K562 (cell line): Measurements from ENCODE around the gene ZMYND12. TPM values are rescaled to one million over a fixed set of nuclear protein-coding genes. Genes with fewer than 3 reads are reported as not detected.
A peak's percentile ranks its signal among the peaks of the same experiment; 100 is the strongest.
"Not testable (repeated sequence)": the region's sequence is repeated elsewhere in the genome, so short reads cannot be mapped to it uniquely, and the experiment has no call there.

Source experiments
- ATAC-seq: fragments of 200-7000 bp; cut with Tn5 transposase; 3 replicates; pipeline ENCODE4 v1.9.1; 2020; ENCODE audit warnings: moderate library complexity
- BruUV-seq: library from RNA; stranded (reverse); fragments of 400-500 nt; replicated peaks from 2 replicates; lab custom pipeline; 2021; lab: Mats Ljungman, UMichigan
- CTCF ChIA-PET: fragments of 300-600 bp; formaldehyde crosslinking; extraction: SDS; loops from one replicate; lab custom pipeline; 2021; ENCODE audit warnings: low intra/inter-chr PET ratio; lab: Yijun Ruan, JAX
- POLR2A ChIA-PET: fragments of 300-600, 350-650 bp; sonication (Branson Sonifier 250); formaldehyde crosslinking; extraction: SDS; loops from one replicate; lab custom pipeline; 2021; ENCODE audit warnings: antibody characterized with exemption, inconsistent platforms; lab: Yijun Ruan, JAX
- DNase-seq, 4 experiments: peaks; one replicate each; pipeline versions ENCODE4 v3.0.0 to v3.0.0-alpha.2; 2011 to 2018; ENCODE audit warnings: low spot score in 3 of 4, mixed read lengths in 3 of 4; ENCODE audit errors: extremely low read depth in 1 of 4
- FAIRE-seq: peaks from 2 replicates; lab custom pipeline; 2011; peaks lifted over from hg19 to GRCh38; lab: Jason Lieb, UNC
- H2AFZ ChIP-seq: 2 replicates; pipeline ENCODE4 v1.6.0; 2011; ENCODE audit warnings: low read depth, low read length, control low read depth, inconsistent platforms
- H3K27ac ChIP-seq: fragments of 200-600 bp; 3 replicates; pipeline ENCODE4 v1.8.0; 2011; ENCODE audit warnings: low read depth, mild to moderate bottlenecking, control low read depth, inconsistent platforms, low read length, moderate library complexity, mixed read lengths; ENCODE audit errors: extremely low read depth
- H3K27me3 ChIP-seq, 2 experiments: fragments of 300-600 bp in 1 of 2; 2 replicates in 1 of 2; 3 replicates in 1 of 2; pipeline versions ENCODE4 v1.6.0 to v1.8.0; 2011; ENCODE audit warnings: inconsistent platforms in 2 of 2, low read length in 2 of 2, mild to moderate bottlenecking in 1 of 2, mixed read lengths in 1 of 2, moderate library complexity in 1 of 2; ENCODE audit not compliant: control insufficient read depth in 2 of 2, insufficient read depth in 2 of 2
- H3K36me3 ChIP-seq: fragments of 300-600 bp; 3 replicates; pipeline ENCODE4 v1.8.0; 2011; ENCODE audit warnings: mild to moderate bottlenecking, low read length, inconsistent platforms; ENCODE audit not compliant: control insufficient read depth, insufficient read depth
- H3K4me1 ChIP-seq, 2 experiments: fragments of 200-600 bp in 1 of 2; replicated peaks in 1 of 2; 2 replicates in 1 of 2; 3 replicates in 1 of 2; pipeline versions ENCODE4 v1.5.1 to v1.8.0; 2011; ENCODE audit warnings: inconsistent platforms in 2 of 2, low read length in 2 of 2, mild to moderate bottlenecking in 1 of 2, mixed read lengths in 1 of 2, moderate library complexity in 1 of 2; ENCODE audit not compliant: control insufficient read depth in 2 of 2, insufficient read depth in 2 of 2
- H3K4me2 ChIP-seq: 2 replicates; pipeline ENCODE4 v1.6.1; 2011; ENCODE audit warnings: low read length, control low read depth, inconsistent platforms, mixed read lengths; ENCODE audit not compliant: insufficient read depth
- H3K4me3 ChIP-seq: fragments of 200-600 bp; sonication (generic), shearing (Covaris generic); 2 replicates; pipeline ENCODE4 v1.5.1; 2016; ENCODE audit warnings: control low read depth, inconsistent platforms
- H3K79me2 ChIP-seq: fragments of 200-600 bp; 3 replicates; pipeline ENCODE4 v1.8.0; 2011; ENCODE audit warnings: low read length, inconsistent platforms; ENCODE audit not compliant: control insufficient read depth, insufficient read depth
- H3K9ac ChIP-seq, 2 experiments: 2 replicates each; pipeline versions ENCODE4 v1.6.0 to v1.6.1; 2011; ENCODE audit warnings: low read depth in 2 of 2, low read length in 2 of 2, control low read depth in 1 of 2, inconsistent platforms in 1 of 2, mild to moderate bottlenecking in 1 of 2, mixed read lengths in 1 of 2; ENCODE audit not compliant: insufficient read depth in 1 of 2
- H3K9me1 ChIP-seq: one replicate; pipeline ENCODE4 v1.6.0; 2011; ENCODE audit warnings: inconsistent platforms, mild to moderate bottlenecking, low read length, moderate library complexity; ENCODE audit not compliant: control insufficient read depth, insufficient read depth
- H3K9me3 ChIP-seq: replicated peaks from 2 replicates; pipeline ENCODE4 v1.5.1; 2011; ENCODE audit warnings: low read depth, low read length, inconsistent platforms; ENCODE audit not compliant: control insufficient read depth, insufficient read depth
- H4K20me1 ChIP-seq: replicated peaks from 2 replicates; pipeline ENCODE4 v1.6.1; 2011; ENCODE audit warnings: low read length, inconsistent platforms, mixed read lengths; ENCODE audit not compliant: control insufficient read depth, insufficient read depth
- ZFP36 ChIP-seq: fragments of 150-350 bp; IDR thresholded peaks from 2 replicates; pipeline ENCODE4 v1.6.1; 2018; ENCODE audit warnings: low read length, low read depth; ENCODE audit not compliant: partially characterized antibody
- ZNF274 ChIP-seq: IDR thresholded peaks from 2 replicates; pipeline ENCODE4 v1.6.1; 2011; ENCODE audit warnings: low read depth, mild to moderate bottlenecking, low read length, moderate library complexity, borderline replicate concordance
- WGBS: fragments of 100-300 bp; shearing (Covaris generic); methylation state at CpG from one replicate; pipeline ENCODE4 v1.1.6; 2016; ENCODE audit warnings: low coverage, mixed read lengths; ENCODE audit not compliant: insufficient coverage; ENCODE audit errors: missing lambda C conversion rate; 5-methylcytosine and 5-hydroxymethylcytosine counted together
- in situ Hi-C: fragments of 300-500 bp; cut with MboI; formaldehyde crosslinking; loops from 4 replicates; pipeline ENCODE4 v1.15.0; 2018; ENCODE audit warnings: inconsistent platforms, mixed read lengths
- intact Hi-C: fragments of 100-400 bp; cut with micrococcal nuclease; formaldehyde crosslinking; loops from 2 replicates; pipeline ENCODE4 v1.14.2; 2022
- polyA plus RNA-seq, 8 experiments: library from polyadenylated mRNA; depleted of rRNA in 4 of 8; stranded (reverse) in 5 of 8; unstranded in 3 of 8; fragments of >200 nt; fragmentation: Nextera tagmentation in 2 of 8; fragmentation: Illumina TruSeq in 1 of 8; extraction: Ambion mirVana in 2 of 8; extraction: Trizol in 1 of 8; gene quantifications; 2 replicates each; pipeline versions ENCODE4 v1.2.1 to v1.2.3, GENCODE V29; 2011 to 2014; ENCODE audit warnings: inconsistent platforms in 1 of 8, missing spikeins in 1 of 8
- total RNA-seq, 7 experiments: library from RNA; depleted of rRNA in 6 of 7; stranded (reverse); fragments of >200 nt in 6 of 7; fragmentation: Illumina TruSeq in 2 of 7; extraction: Trizol in 2 of 7; gene quantifications; 2 replicates each; pipeline versions ENCODE4 v1.2.1 to v1.2.3, GENCODE V29; 2011 to 2021; ENCODE audit warnings: low replicate concordance in 1 of 7

ZMYND12 gene
- total and polyA plus RNA-seq, 9 of the 15 experiments (the other 6 are each of a cell fraction or from before 2014, with no cell fraction given): not detected

DNA sequence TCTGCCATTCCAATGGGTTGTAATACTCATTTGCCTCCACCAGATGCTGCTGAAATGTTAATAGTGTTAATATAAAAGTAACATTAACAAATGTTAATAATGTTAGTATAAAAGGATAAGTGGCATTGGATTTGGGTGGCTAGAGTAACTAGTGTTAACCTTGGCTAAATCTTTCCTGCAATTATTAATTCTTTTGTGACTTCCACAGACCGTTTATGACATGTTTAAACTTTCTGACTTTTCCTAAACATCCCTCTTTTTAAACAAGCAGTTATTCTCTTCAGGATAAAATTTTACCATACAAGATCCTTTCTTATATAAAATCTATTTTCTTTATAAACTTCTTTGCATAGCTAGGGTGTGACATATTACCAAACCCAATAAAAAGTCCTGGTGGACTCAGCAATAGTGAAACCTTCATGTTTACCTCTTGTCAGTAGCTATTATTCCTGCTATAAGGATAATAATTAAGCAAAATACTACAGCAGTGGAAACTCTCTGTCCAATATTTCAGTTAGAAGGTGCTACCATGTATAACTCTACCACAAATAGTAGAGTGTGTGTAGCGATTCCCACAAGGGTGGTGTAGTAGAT is 48.8 kb upstream of the ZMYND12 start:
- TF ChIP-seq ZNF274: no peak
- peak; percentile 41 for TF ChIP-seq ZFP36

DNA sequence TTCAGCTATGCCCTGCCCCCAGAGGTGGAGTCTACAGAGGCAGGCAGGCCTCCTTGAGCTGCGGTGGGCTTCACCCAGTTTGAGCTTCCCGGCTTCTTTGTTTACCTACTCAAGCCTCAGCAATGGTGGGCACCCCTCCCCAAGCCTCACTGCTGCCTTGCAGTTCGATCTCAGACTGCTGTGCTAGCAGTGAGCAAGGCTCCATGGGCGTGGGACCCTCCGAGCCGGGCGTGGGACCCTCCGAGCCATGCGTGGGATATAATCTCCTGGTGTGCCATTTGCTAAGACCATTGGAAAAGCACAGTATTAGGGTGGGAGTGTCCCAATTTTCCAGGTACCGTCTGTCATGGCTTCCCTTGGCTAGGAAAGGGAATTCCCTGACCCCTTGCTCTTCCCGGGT is 46.2 kb upstream of the ZMYND12 start:
- H3K4me1 ChIP-seq, BruUV-seq, POLR2A ChIA-PET, H3K4me3 ChIP-seq, H2AFZ ChIP-seq, intact Hi-C loops, ATAC-seq, FAIRE-seq, H3K9me3 ChIP-seq, H3K9me1 ChIP-seq, H3K27ac ChIP-seq, H3K27me3 ChIP-seq, H3K4me2 ChIP-seq, in situ Hi-C loops, H4K20me1 ChIP-seq, CTCF ChIA-PET, H3K36me3 ChIP-seq, H3K79me2 ChIP-seq, H3K9ac ChIP-seq, DNase-seq: not testable (repeated sequence)
- under 1% methylated on average over 11 of the region's 11 CpGs for WGBS

More for the DNA sequence above, 48.8 kb upstream of the ZMYND12 start:
- Histone ChIP-seq H3K4me3 (no peak overlapping the region), H4K20me1 (no peaks in the 10 kb centered on the region), H3K27ac (no peak overlapping the region), H2AFZ (no peak overlapping the region), H3K9me1 (no peaks in the 10 kb centered on the region), H3K9me3 (peaks cover 2% of the 10 kb centered on the region; the same call in 1 of the 2 replicates), H3K36me3 (no peaks in the 10 kb centered on the region), H3K4me1 (no peaks in the 10 kb centered on the region), H3K79me2 (no peaks in the 10 kb centered on the region), H3K4me2 (no peak overlapping the region), H3K9ac (no peak overlapping the region), H3K27me3 (no peaks in the 10 kb centered on the region)
- 3% methylated on average over 2 of the region's 2 CpGs for WGBS
- in situ Hi-C loops (no loop called here), intact Hi-C loops (no loop called here)
- ChIA-PET CTCF (no interaction called here), POLR2A (no interaction called here)
- DNase-seq (no peak), FAIRE-seq (no peak), ATAC-seq (no peak)
- no TSS peak for BruUV-seq
